ENCODE data around the gene ANKLE2. TPM values are rescaled to one million over a fixed set of nuclear protein-coding genes. Genes with fewer than 3 reads are reported as not detected.

ANKLE2 gene
- total and polyA plus RNA-seq, 10 of the 15 experiments (the other 5 are each of a cell fraction or from before 2014, with no cell fraction given): 4.3 to 89.4 (median 53.0) TPM

DNA sequence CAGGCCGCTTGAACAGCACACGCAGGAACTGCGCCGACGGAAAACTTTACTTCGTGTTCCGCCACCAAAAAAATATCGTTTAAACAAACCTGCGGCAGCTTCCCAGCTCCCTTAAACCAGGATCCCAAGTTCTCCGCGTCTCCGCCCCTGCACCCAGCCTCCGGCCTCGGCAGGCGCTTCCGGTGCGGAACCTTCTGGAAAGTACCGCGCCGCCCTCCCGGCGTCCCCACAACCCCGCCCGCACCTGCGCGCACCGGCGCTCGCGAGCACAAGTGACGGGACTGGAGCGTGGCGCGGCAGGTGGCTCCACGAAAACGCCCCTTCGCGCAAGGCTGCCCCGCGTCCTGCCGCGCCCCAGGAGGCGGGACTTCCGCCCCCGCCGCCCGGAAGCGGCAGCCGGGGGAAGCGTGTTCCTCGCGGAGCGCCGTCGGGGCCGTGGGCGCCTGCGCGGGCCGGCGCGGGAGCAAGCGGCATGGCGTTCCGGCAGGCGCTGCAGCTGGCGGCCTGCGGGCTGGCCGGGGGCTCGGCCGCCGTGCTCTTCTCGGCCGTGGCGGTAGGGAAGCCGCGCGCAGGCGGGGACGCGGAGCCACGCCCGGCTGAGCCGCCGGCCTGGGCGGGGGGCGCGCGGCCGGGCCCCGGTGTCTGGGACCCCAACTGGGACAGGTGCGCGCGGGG lies 51.1 kb downstream of the ANKLE2 start, which contains the start of gene PGAM5 (continued):
- TF ChIP-seq, protein P1, sequence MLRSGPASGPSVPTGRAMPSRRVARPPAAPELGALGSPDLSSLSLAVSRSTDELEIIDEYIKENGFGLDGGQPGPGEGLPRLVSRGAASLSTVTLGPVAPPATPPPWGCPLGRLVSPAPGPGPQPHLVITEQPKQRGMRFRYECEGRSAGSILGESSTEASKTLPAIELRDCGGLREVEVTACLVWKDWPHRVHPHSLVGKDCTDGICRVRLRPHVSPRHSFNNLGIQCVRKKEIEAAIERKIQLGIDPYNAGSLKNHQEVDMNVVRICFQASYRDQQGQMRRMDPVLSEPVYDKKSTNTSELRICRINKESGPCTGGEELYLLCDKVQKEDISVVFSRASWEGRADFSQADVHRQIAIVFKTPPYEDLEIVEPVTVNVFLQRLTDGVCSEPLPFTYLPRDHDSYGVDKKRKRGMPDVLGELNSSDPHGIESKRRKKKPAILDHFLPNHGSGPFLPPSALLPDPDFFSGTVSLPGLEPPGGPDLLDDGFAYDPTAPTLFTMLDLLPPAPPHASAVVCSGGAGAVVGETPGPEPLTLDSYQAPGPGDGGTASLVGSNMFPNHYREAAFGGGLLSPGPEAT (IDR thresholded peaks at IDR 0.05; ENCODE audit: low read depth): peak; percentile 94
- TF ChIP-seq, protein P2, sequence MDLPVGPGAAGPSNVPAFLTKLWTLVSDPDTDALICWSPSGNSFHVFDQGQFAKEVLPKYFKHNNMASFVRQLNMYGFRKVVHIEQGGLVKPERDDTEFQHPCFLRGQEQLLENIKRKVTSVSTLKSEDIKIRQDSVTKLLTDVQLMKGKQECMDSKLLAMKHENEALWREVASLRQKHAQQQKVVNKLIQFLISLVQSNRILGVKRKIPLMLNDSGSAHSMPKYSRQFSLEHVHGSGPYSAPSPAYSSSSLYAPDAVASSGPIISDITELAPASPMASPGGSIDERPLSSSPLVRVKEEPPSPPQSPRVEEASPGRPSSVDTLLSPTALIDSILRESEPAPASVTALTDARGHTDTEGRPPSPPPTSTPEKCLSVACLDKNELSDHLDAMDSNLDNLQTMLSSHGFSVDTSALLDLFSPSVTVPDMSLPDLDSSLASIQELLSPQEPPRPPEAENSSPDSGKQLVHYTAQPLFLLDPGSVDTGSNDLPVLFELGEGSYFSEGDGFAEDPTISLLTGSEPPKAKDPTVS (IDR thresholded peaks at IDR 0.05; ENCODE audit: low read depth, low read length): peak; percentile 96
- TF ChIP-seq EGR1 (IDR thresholded peaks at IDR 0.05; ENCODE audit: borderline replicate concordance in 1 of 2, low read depth in 2 of 2, low read length in 2 of 2): peak; percentile 61 to 64; a peak in 2 of 3 replicates
- TF ChIP-seq CREM (IDR thresholded peaks at IDR 0.05; ENCODE audit: low read depth): no peak
- TF ChIP-seq, protein P3, sequence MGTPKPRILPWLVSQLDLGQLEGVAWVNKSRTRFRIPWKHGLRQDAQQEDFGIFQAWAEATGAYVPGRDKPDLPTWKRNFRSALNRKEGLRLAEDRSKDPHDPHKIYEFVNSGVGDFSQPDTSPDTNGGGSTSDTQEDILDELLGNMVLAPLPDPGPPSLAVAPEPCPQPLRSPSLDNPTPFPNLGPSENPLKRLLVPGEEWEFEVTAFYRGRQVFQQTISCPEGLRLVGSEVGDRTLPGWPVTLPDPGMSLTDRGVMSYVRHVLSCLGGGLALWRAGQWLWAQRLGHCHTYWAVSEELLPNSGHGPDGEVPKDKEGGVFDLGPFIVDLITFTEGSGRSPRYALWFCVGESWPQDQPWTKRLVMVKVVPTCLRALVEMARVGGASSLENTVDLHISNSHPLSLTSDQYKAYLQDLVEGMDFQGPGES (IDR thresholded peaks at IDR 0.05): no peak
- TF ChIP-seq GATAD2B (conservative IDR thresholded peaks at IDR 0.05; ENCODE audit: low read depth): peak; percentile 97
- TF ChIP-seq TCF12 (IDR thresholded peaks at IDR 0.05; ENCODE audit: low read depth, low read length): peak; percentile 69; the same call in 1 of the 2 replicates
- no peak; the same call in none of the 2 replicates for TF ChIP-seq NR2C1 (IDR thresholded peaks at IDR 0.05)
- 0 out of 2 replicates have a peak, but pooled peaks have one; percentile 19 for TF ChIP-seq ESRRA (IDR thresholded peaks at IDR 0.05; ENCODE audit: low read length)
- no peak for TF ChIP-seq JUND (IDR thresholded peaks at IDR 0.05; ENCODE audit: low read depth, low read length)
- TF ChIP-seq YY1 (IDR thresholded peaks at IDR 0.05; ENCODE audit: low read depth, low read length): peak; percentile 90
- TF ChIP-seq, protein P4, sequence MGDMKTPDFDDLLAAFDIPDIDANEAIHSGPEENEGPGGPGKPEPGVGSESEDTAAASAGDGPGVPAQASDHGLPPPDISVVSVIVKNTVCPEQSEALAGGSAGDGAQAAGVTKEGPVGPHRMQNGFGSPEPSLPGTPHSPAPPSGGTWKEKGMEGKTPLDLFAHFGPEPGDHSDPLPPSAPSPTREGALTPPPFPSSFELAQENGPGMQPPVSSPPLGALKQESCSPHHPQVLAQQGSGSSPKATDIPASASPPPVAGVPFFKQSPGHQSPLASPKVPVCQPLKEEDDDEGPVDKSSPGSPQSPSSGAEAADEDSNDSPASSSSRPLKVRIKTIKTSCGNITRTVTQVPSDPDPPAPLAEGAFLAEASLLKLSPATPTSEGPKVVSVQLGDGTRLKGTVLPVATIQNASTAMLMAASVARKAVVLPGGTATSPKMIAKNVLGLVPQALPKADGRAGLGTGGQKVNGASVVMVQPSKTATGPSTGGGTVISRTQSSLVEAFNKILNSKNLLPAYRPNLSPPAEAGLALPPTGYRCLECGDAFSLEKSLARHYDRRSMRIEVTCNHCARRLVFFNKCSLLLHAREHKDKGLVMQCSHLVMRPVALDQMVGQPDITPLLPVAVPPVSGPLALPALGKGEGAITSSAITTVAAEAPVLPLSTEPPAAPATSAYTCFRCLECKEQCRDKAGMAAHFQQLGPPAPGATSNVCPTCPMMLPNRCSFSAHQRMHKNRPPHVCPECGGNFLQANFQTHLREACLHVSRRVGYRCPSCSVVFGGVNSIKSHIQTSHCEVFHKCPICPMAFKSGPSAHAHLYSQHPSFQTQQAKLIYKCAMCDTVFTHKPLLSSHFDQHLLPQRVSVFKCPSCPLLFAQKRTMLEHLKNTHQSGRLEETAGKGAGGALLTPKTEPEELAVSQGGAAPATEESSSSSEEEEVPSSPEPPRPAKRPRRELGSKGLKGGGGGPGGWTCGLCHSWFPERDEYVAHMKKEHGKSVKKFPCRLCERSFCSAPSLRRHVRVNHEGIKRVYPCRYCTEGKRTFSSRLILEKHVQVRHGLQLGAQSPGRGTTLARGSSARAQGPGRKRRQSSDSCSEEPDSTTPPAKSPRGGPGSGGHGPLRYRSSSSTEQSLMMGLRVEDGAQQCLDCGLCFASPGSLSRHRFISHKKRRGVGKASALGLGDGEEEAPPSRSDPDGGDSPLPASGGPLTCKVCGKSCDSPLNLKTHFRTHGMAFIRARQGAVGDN (IDR thresholded peaks at IDR 0.05): peak; percentile 77
- TF ChIP-seq SIX5 (IDR thresholded peaks at IDR 0.05; ENCODE audit: low read depth, low read length, severe bottlenecking): peak; percentile 45
- TF ChIP-seq, protein P5, sequence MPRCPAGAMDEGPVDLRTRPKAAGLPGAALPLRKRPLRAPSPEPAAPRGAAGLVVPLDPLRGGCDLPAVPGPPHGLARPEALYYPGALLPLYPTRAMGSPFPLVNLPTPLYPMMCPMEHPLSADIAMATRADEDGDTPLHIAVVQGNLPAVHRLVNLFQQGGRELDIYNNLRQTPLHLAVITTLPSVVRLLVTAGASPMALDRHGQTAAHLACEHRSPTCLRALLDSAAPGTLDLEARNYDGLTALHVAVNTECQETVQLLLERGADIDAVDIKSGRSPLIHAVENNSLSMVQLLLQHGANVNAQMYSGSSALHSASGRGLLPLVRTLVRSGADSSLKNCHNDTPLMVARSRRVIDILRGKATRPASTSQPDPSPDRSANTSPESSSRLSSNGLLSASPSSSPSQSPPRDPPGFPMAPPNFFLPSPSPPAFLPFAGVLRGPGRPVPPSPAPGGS (IDR thresholded peaks at IDR 0.05; ENCODE audit: borderline replicate concordance, insufficient read depth, low read depth, low read length, poor library complexity, severe bottlenecking): peak; percentile 69
- TF ChIP-seq, protein P6, sequence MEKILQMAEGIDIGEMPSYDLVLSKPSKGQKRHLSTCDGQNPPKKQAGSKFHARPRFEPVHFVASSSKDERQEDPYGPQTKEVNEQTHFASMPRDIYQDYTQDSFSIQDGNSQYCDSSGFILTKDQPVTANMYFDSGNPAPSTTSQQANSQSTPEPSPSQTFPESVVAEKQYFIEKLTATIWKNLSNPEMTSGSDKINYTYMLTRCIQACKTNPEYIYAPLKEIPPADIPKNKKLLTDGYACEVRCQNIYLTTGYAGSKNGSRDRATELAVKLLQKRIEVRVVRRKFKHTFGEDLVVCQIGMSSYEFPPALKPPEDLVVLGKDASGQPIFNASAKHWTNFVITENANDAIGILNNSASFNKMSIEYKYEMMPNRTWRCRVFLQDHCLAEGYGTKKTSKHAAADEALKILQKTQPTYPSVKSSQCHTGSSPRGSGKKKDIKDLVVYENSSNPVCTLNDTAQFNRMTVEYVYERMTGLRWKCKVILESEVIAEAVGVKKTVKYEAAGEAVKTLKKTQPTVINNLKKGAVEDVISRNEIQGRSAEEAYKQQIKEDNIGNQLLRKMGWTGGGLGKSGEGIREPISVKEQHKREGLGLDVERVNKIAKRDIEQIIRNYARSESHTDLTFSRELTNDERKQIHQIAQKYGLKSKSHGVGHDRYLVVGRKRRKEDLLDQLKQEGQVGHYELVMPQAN (conservative IDR thresholded peaks at IDR 0.05): peak; percentile 93
- TF ChIP-seq IKZF2 (IDR thresholded peaks at IDR 0.05): peak; percentile 78 to 80; a peak in 3 of 4 replicates
- peak; percentile 100 for TF ChIP-seq BACH1 (IDR thresholded peaks at IDR 0.05; ENCODE audit: borderline replicate concordance)
